ENCODE data around the gene SF3B6.

GRCh38 chr2:24018241-24018640 is 57.9 kb downstream of the SF3B6 start:
- no peak for TF ChIP-seq CTCF (conservative IDR thresholded peaks at IDR 0.05 in 1 of 2, IDR thresholded peaks at IDR 0.05 in 1 of 2; ENCODE audit: low read depth in 1 of 2, low read length in 2 of 2)
- no peak for TF ChIP-seq EZH2 (IDR thresholded peaks at IDR 0.05; ENCODE audit: low read length, missing control alignments)

Data from fibroblast of lung (primary cell).